Panc1 (cell line): ENCODE measurements around the gene SVOP. TPM values are rescaled to one million over a fixed set of nuclear protein-coding genes. Genes with fewer than 3 reads are reported as not detected.

ENCODE experiments used
- ATAC-seq: fragments of 200-7000 bp; cut with Tn5 transposase; 2 replicates; pipeline ENCODE4 v1.9.1; 2020; ENCODE audit warnings: mild to moderate bottlenecking, moderate library complexity
- BruUV-seq: library from RNA; stranded (reverse); fragments of 400-500 nt; replicated peaks from 2 replicates; lab custom pipeline; 2021; lab: Mats Ljungman, UMichigan
- CTCF ChIA-PET: fragments of 300-600 bp; sonication (Branson Sonifier 250); formaldehyde crosslinking; loops from one replicate; lab custom pipeline; 2022; ENCODE audit warnings: antibody characterized with exemption; lab: Charles Lee
- POLR2A ChIA-PET: fragments of 300-600 bp; sonication (Branson Sonifier 250); formaldehyde crosslinking; loops from one replicate; lab custom pipeline; 2022; ENCODE audit warnings: antibody characterized with exemption; lab: Charles Lee
- DNase-seq: peaks from one replicate; pipeline ENCODE4 v3.0.0-alpha.2; 2010; ENCODE audit warnings: low read depth, low spot score
- H3K27ac ChIP-seq: 2 replicates; pipeline ENCODE4 v1.5.1; 2011; ENCODE audit warnings: mild to moderate bottlenecking, low read length, inconsistent platforms
- H3K27me3 ChIP-seq: fragments of 200-500 bp; sonication (Bioruptor generic); 2 replicates; pipeline ENCODE4 v1.6.0; 2014; ENCODE audit warnings: low read length, inconsistent platforms; ENCODE audit not compliant: control insufficient read depth, insufficient read depth
- H3K36me3 ChIP-seq: fragments of 200-500 bp; sonication (Bioruptor generic); 2 replicates; pipeline ENCODE4 v1.5.1; 2014; ENCODE audit warnings: inconsistent platforms, mild to moderate bottlenecking, low read length, moderate library complexity; ENCODE audit not compliant: control insufficient read depth, insufficient read depth
- H3K4me1 ChIP-seq: 2 replicates; pipeline ENCODE4 v1.5.1; 2011; ENCODE audit warnings: inconsistent platforms, mild to moderate bottlenecking, low read length, moderate library complexity; ENCODE audit not compliant: control insufficient read depth, insufficient read depth
- H3K4me3 ChIP-seq, 2 experiments: 2 replicates each; pipeline ENCODE4 v1.5.1; 2011 to 2012; ENCODE audit warnings: low read depth in 2 of 2, low read length in 2 of 2, mild to moderate bottlenecking in 2 of 2, inconsistent platforms in 1 of 2, moderate library complexity in 1 of 2
- H3K9me3 ChIP-seq: fragments of 200-500 bp; sonication (Bioruptor generic); 2 replicates; pipeline ENCODE4 v1.5.1; 2014; ENCODE audit warnings: low read depth, mild to moderate bottlenecking, inconsistent platforms, low read length, moderate library complexity; ENCODE audit not compliant: control insufficient read depth, insufficient read depth
- POLR2AphosphoS5 ChIP-seq: IDR thresholded peaks from 2 replicates; pipeline ENCODE4 v1.6.1; 2012; ENCODE audit warnings: mild to moderate bottlenecking, low read depth, low read length, moderate library complexity
- SIN3A ChIP-seq: IDR thresholded peaks from 2 replicates; pipeline ENCODE4 v1.6.1; 2012; ENCODE audit warnings: low read depth, mild to moderate bottlenecking, low read length, moderate library complexity, borderline replicate concordance; ENCODE audit not compliant: insufficient read depth
- TCF7L2 ChIP-seq: IDR thresholded peaks from 2 replicates; pipeline ENCODE4 v1.6.1; 2011; ENCODE audit warnings: mild to moderate bottlenecking, low read depth, low read length, inconsistent platforms
- in situ Hi-C: cut with HindIII; loops from 2 replicates; pipeline ENCODE4 v1.10.0; 2016; ENCODE audit warnings: low sequenced_read_pairs, low pct_unique_long_range_greater_than_20kb
- intact Hi-C: fragments of 100-400 bp; cut with micrococcal nuclease; formaldehyde crosslinking; loops from one replicate; pipeline ENCODE4 v1.10.0; 2022; ENCODE audit not compliant: unreplicated experiment
- total RNA-seq: library from RNA; stranded (reverse); gene quantifications from one replicate; pipeline ENCODE4 v1.2.1, GENCODE V29; 2021; ENCODE audit not compliant: unreplicated experiment
- TF ChIP-seq, protein P1 (sequence below): fragments of 450-650 bp; IDR thresholded peaks from 2 replicates; pipeline ENCODE4 v1.5.1; 2017; ENCODE audit warnings: mild to moderate bottlenecking
- TF ChIP-seq, protein P2 (sequence below), 2 experiments: IDR thresholded peaks; 2 replicates each; pipeline ENCODE4 v1.6.1; 2011 to 2012; ENCODE audit warnings: low read depth in 2 of 2, control low read depth in 1 of 2, low read length in 1 of 2, mild to moderate bottlenecking in 1 of 2, moderate library complexity in 1 of 2; ENCODE audit not compliant: insufficient read depth in 1 of 2

SVOP gene
- total RNA-seq, 1 experiment from 2014 or later = not detected

DNA sequence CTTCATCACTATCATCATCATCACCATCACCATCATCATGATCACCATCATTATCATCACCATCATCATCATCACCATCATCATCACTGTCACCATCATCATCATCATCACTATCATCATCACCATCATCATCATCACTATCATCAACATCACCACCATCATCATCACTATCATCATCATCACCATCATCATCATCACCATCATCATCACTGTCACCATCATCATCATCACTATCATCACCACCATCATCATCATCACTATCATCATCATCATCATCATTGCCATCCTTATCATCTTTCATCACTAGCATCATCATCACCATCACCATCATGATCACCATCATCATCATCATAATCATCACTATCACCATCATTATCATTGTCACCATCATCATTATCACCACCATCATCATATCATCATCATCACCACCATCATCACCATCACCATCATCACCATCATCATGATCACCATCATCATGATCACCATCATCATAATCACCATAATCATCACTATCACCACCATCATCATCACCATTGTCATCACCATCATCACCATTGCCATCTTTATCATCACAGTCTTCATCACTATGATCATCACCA lies 38.1 kb downstream of the SVOP start:
- H3K27me3 ChIP-seq = peaks cover 3% of the 10 kb centered on the region; the same call in 1 of the 2 replicates
- CTCF ChIA-PET = no interaction called here
- no peaks in the 10 kb centered on the region for H3K4me1 ChIP-seq
- no peaks in the 10 kb centered on the region for H3K9me3 ChIP-seq
- no TSS peak for BruUV-seq
- H3K36me3 ChIP-seq = no peaks in the 10 kb centered on the region
- in situ Hi-C loops = no loop called here
- TF ChIP-seq, protein P1, sequence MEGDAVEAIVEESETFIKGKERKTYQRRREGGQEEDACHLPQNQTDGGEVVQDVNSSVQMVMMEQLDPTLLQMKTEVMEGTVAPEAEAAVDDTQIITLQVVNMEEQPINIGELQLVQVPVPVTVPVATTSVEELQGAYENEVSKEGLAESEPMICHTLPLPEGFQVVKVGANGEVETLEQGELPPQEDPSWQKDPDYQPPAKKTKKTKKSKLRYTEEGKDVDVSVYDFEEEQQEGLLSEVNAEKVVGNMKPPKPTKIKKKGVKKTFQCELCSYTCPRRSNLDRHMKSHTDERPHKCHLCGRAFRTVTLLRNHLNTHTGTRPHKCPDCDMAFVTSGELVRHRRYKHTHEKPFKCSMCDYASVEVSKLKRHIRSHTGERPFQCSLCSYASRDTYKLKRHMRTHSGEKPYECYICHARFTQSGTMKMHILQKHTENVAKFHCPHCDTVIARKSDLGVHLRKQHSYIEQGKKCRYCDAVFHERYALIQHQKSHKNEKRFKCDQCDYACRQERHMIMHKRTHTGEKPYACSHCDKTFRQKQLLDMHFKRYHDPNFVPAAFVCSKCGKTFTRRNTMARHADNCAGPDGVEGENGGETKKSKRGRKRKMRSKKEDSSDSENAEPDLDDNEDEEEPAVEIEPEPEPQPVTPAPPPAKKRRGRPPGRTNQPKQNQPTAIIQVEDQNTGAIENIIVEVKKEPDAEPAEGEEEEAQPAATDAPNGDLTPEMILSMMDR = no peak
- TF ChIP-seq TCF7L2 (no peak), POLR2AphosphoS5 (no peak), SIN3A (no peak)
- TF ChIP-seq, protein P2, sequence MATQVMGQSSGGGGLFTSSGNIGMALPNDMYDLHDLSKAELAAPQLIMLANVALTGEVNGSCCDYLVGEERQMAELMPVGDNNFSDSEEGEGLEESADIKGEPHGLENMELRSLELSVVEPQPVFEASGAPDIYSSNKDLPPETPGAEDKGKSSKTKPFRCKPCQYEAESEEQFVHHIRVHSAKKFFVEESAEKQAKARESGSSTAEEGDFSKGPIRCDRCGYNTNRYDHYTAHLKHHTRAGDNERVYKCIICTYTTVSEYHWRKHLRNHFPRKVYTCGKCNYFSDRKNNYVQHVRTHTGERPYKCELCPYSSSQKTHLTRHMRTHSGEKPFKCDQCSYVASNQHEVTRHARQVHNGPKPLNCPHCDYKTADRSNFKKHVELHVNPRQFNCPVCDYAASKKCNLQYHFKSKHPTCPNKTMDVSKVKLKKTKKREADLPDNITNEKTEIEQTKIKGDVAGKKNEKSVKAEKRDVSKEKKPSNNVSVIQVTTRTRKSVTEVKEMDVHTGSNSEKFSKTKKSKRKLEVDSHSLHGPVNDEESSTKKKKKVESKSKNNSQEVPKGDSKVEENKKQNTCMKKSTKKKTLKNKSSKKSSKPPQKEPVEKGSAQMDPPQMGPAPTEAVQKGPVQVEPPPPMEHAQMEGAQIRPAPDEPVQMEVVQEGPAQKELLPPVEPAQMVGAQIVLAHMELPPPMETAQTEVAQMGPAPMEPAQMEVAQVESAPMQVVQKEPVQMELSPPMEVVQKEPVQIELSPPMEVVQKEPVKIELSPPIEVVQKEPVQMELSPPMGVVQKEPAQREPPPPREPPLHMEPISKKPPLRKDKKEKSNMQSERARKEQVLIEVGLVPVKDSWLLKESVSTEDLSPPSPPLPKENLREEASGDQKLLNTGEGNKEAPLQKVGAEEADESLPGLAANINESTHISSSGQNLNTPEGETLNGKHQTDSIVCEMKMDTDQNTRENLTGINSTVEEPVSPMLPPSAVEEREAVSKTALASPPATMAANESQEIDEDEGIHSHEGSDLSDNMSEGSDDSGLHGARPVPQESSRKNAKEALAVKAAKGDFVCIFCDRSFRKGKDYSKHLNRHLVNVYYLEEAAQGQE (IDR thresholded peaks at IDR 0.05; ENCODE audit: insufficient read depth in 1 of 2, low read depth in 2 of 2, low read length in 1 of 2) = no peak
- no peak overlapping the region for H3K27ac ChIP-seq
- ATAC-seq = no peak
- DNase-seq = no peak
- intact Hi-C loops = no loop called here
- H3K4me3 ChIP-seq = no peak overlapping the region
- POLR2A ChIA-PET = no interaction called here

DNA sequence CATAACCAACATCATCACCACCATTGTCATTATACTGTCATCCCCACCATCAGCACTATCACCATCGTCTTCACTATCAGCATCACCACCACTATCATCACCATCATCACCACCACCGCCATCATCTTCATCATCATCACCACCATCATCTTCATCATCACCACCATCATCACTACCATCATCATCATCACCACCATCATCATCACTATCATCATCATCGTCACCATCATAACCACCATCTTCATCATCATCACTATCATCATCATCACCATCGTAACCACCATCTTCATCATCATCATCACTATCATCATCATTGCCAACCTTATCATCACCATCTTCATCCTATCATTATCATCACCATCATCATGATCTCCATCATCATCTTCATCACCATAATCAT lies 39.0 kb downstream of the SVOP start:
- ChIA-PET CTCF (no interaction called here), POLR2A (no interaction called here)
- H3K36me3 ChIP-seq = no peaks in the 10 kb centered on the region
- no TSS peak for BruUV-seq
- intact Hi-C loops = no loop called here
- in situ Hi-C loops = no loop called here
- no peak overlapping the region for H3K4me3 ChIP-seq
- H3K4me1 ChIP-seq = no peaks in the 10 kb centered on the region
- no peak overlapping the region for H3K27ac ChIP-seq
- TF ChIP-seq POLR2AphosphoS5 = no peak
- TF ChIP-seq, protein P2 (IDR thresholded peaks at IDR 0.05; ENCODE audit: insufficient read depth in 1 of 2, low read depth in 2 of 2, low read length in 1 of 2) = no peak
- TF ChIP-seq, protein P1 = no peak
- TF ChIP-seq TCF7L2 = no peak
- no peak for TF ChIP-seq SIN3A
- H3K27me3 ChIP-seq = peaks cover 3% of the 10 kb centered on the region; the same call in 1 of the 2 replicates
- no peak for DNase-seq
- ATAC-seq = no peak
- H3K9me3 ChIP-seq = no peaks in the 10 kb centered on the region
